ENCODE results near the gene LIN37. TPM values are rescaled to one million over a fixed set of nuclear protein-coding genes. Genes with fewer than 3 reads are reported as not detected.

Gene LIN37
- total RNA-seq, 2 donors from 2014 or later = 9.9 to 30.5 TPM

DNA sequence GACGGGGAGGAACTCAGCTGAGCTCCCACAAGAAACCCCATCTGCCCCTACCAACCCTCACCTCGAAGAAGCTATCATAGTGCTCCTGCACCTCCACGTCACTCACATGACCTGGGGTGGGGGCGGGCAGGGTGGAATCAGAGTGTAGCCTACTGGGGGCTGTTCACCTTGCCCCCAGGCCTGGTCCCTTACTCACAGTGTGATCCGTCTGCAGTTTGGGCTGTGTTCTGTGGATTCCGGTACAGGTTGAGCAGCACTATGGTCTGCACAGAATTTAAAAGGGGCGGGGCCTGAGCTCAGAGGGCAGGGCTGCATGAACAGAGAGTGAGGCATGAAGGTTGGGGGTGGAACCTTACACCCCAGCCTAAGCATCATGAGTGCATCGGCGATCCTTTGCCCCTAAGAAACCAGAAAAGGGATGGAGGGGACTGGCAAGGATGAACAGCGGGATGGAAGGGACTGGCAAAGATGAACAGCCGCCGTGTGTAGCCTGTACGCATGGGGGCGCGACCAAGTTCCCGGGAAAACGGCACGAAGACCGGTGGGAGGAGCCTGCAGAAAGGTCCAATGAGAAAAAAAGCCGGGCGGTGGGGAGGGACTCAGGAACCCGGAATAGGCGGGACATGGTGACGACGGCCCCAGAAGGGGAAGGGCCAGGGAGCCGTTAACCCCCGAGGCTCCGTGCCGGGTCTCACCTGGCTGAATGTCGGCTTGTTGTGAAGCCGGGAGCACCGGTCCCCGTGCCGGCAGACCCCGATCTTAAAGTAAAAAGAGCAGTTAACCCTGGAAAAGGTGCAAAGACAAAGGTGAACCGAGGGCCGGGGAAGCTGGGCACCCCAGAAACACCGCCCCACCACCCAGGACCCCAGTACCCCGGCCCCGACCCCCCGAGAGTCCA lies 3.7 kb upstream of the LIN37 start:
- H3K4me1 ChIP-seq (ENCODE audit: control insufficient read depth in 1 of 2, low read depth in 2 of 2) = peaks cover 29 to 47% of the 10 kb centered on the region in 2 donors
- ATAC-seq (ENCODE audit: insufficient number of reproducible peaks, low FRiP score, low read depth) (peak; percentile 72), DNase-seq (ENCODE audit: low spot score) (peak; percentile 91)
- H3K36me3 ChIP-seq = peaks cover 4% of the 10 kb centered on the region
- H3K4me3 ChIP-seq = peak overlapping the region; percentile 91
- H3K9me3 ChIP-seq = no peaks in the 10 kb centered on the region
- peak overlapping the region; percentile 99 to 100 for H3K27ac ChIP-seq
- TF ChIP-seq, protein P1, sequence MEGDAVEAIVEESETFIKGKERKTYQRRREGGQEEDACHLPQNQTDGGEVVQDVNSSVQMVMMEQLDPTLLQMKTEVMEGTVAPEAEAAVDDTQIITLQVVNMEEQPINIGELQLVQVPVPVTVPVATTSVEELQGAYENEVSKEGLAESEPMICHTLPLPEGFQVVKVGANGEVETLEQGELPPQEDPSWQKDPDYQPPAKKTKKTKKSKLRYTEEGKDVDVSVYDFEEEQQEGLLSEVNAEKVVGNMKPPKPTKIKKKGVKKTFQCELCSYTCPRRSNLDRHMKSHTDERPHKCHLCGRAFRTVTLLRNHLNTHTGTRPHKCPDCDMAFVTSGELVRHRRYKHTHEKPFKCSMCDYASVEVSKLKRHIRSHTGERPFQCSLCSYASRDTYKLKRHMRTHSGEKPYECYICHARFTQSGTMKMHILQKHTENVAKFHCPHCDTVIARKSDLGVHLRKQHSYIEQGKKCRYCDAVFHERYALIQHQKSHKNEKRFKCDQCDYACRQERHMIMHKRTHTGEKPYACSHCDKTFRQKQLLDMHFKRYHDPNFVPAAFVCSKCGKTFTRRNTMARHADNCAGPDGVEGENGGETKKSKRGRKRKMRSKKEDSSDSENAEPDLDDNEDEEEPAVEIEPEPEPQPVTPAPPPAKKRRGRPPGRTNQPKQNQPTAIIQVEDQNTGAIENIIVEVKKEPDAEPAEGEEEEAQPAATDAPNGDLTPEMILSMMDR (IDR thresholded peaks at IDR 0.05) = peak; percentile 30
- no peaks in the 10 kb centered on the region for H3K27me3 ChIP-seq (replicated peaks; ENCODE audit: insufficient read depth)

GRCh38 chr19:35745328-35746086 lies 2.9 kb upstream of the LIN37 start, which contains the start of the genes PSENEN and U2AF1L4:
TSS of gene PSENEN (plus strand) at chr19:35745651. CDS start at chr19:35745931, 280 bp downstream.
TSS of gene U2AF1L4 (minus strand) at chr19:35745418. CDS start at chr19:35745391, 27 bp downstream.
- H3K4me1 ChIP-seq (ENCODE audit: control insufficient read depth in 1 of 2, low read depth in 2 of 2) = peaks cover 31 to 50% of the 10 kb centered on the region in 2 donors
- H3K4me3 ChIP-seq = peak within 1 kb of the TSS; percentile 91
- no peaks in the 10 kb centered on the region for H3K9me3 ChIP-seq
- peak; percentile 93 for DNase-seq (ENCODE audit: low spot score)
- no peaks in the 10 kb centered on the region for H3K27me3 ChIP-seq (replicated peaks; ENCODE audit: insufficient read depth)
- H3K27ac ChIP-seq = peak within 1 kb of the TSS; percentile 99 to 100
- TF ChIP-seq, protein P1 (IDR thresholded peaks at IDR 0.05) = no peak
- peaks cover 4% of the 10 kb centered on the region for H3K36me3 ChIP-seq
- ATAC-seq (ENCODE audit: insufficient number of reproducible peaks, low FRiP score, low read depth) = peak; percentile 72

GRCh38 chr19:35746087-35746462 lies 2.3 kb upstream of the LIN37 start:
- Histone ChIP-seq H3K27me3 (replicated peaks; ENCODE audit: insufficient read depth) (no peaks in the 10 kb centered on the region), H3K27ac (peak overlapping the region; percentile 99 to 100), H3K36me3 (peaks cover 4% of the 10 kb centered on the region), H3K4me3 (peak overlapping the region; percentile 91), H3K4me1 (ENCODE audit: control insufficient read depth in 1 of 2, low read depth in 2 of 2) (peaks cover 31 to 46% of the 10 kb centered on the region in 2 donors), H3K9me3 (no peaks in the 10 kb centered on the region)
- TF ChIP-seq, protein P1 (IDR thresholded peaks at IDR 0.05) = no peak
- ATAC-seq (ENCODE audit: insufficient number of reproducible peaks, low FRiP score, low read depth) (no peak), DNase-seq (ENCODE audit: low spot score) (no peak)

DNA sequence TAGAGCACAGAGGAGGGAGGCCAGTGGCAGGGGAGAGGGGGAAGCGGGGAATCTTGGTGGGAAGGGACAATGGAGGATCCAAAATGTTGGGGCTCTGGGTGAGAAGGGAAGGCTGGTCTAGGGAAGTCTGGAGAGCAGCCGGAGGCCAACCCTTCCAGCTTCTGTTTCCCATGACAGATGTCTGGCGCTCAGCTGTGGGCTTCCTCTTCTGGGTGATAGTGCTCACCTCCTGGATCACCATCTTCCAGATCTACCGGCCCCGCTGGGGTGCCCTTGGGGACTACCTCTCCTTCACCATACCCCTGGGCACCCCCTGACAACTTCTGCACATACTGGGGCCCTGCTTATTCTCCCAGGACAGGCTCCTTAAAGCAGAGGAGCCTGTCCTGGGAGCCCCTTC lies 1.8 kb upstream of the LIN37 start:
- H3K27me3 ChIP-seq (replicated peaks; ENCODE audit: insufficient read depth) = no peaks in the 10 kb centered on the region
- H3K4me3 ChIP-seq = peak overlapping the region; percentile 91
- ATAC-seq (ENCODE audit: insufficient number of reproducible peaks, low FRiP score, low read depth) = no peak
- H3K36me3 ChIP-seq = peaks cover 4% of the 10 kb centered on the region
- peak overlapping the region in 1 of 2 donors; percentile 99 for H3K27ac ChIP-seq
- H3K4me1 ChIP-seq (ENCODE audit: control insufficient read depth in 1 of 2, low read depth in 2 of 2) = peaks cover 31 to 45% of the 10 kb centered on the region in 2 donors
- H3K9me3 ChIP-seq = no peaks in the 10 kb centered on the region
- no peak for DNase-seq (ENCODE audit: low spot score)
- TF ChIP-seq, protein P1 (IDR thresholded peaks at IDR 0.05) = no peak

DNA sequence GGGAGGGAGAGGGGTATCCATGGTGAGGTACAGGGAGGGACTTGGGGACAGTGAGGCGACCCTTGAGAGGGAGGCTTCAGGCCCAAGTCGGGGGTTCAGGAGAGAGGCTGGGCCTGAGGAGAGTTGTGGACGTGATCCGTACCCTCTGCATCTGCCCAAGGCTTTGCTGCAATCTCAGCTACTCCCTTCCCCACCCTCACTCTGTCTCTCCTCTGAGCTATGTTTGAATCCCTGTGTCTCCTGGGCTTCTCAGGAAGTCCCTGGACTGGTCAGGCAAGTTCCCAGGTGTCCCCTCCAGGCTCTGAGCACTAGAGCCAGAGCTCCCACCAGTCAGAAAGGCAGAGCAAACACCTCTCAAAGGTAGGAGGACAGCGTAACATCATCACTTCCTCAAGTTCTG lies 1.8 kb downstream of the LIN37 start:
- TF ChIP-seq, protein P1 (IDR thresholded peaks at IDR 0.05) = no peak
- Histone ChIP-seq H3K36me3 (peaks cover 19% of the 10 kb centered on the region), H3K4me3 (no peak overlapping the region), H3K9me3 (no peaks in the 10 kb centered on the region), H3K27ac (no peak overlapping the region), H3K27me3 (replicated peaks; ENCODE audit: insufficient read depth) (no peaks in the 10 kb centered on the region), H3K4me1 (ENCODE audit: control insufficient read depth in 1 of 2, low read depth in 2 of 2) (peaks cover 26 to 45% of the 10 kb centered on the region in 2 donors)
- ATAC-seq (ENCODE audit: insufficient number of reproducible peaks, low FRiP score, low read depth) (no peak), DNase-seq (ENCODE audit: low spot score) (no peak)
